IMR-90 (cell line): Measurements from ENCODE around the gene DDX60. TPM values are rescaled to one million over a fixed set of nuclear protein-coding genes. Genes with fewer than 3 reads are reported as not detected.
A peak's percentile ranks its signal among the peaks of the same experiment; 100 is the strongest.

ENCODE experiments used
- ATAC-seq: fragments of 200-7000 bp; cut with Tn5 transposase; 2 replicates; pipeline ENCODE4 v1.9.1; 2020; ENCODE audit warnings: low read depth, mild to moderate bottlenecking, moderate library complexity
- BruUV-seq: library from RNA; stranded (reverse); fragments of 400-500 nt; replicated peaks from 2 replicates; lab custom pipeline; 2021; lab: Mats Ljungman, UMichigan
- CTCF ChIA-PET: fragments of 300-600 bp; formaldehyde crosslinking; extraction: SDS; loops from one replicate; lab custom pipeline; 2021; ENCODE audit warnings: antibody characterized with exemption; lab: Yijun Ruan, JAX
- POLR2A ChIA-PET: fragments of 300-600 bp; sonication (Branson Sonifier 250); formaldehyde crosslinking; loops from one replicate; lab custom pipeline; 2022; ENCODE audit warnings: antibody characterized with exemption; ENCODE audit not compliant: unreplicated experiment; lab: Charles Lee
- DNase-seq: peaks from one replicate; pipeline ENCODE4 v3.0.0; 2013
- H2AFZ ChIP-seq: replicated peaks from 2 replicates; pipeline ENCODE3; 2013; ENCODE audit warnings: low read length, mild to moderate bottlenecking; ENCODE audit not compliant: poor library complexity
- H2AK5ac ChIP-seq: 2 replicates; pipeline ENCODE4 v1.6.1; 2013; ENCODE audit warnings: low read depth, low read length, inconsistent platforms
- H2AK9ac ChIP-seq: replicated peaks from 2 replicates; pipeline ENCODE3; 2013; ENCODE audit warnings: mild to moderate bottlenecking, low read depth, low read length, moderate library complexity; ENCODE audit not compliant: poor library complexity
- H2BK120ac ChIP-seq: 2 replicates; pipeline ENCODE4 v1.6.1; 2013; ENCODE audit warnings: low read depth, low read length, inconsistent platforms
- H2BK15ac ChIP-seq: 3 replicates; pipeline ENCODE4 v1.6.1; 2013; ENCODE audit warnings: low read depth, low read length, inconsistent platforms
- H2BK20ac ChIP-seq: 2 replicates; pipeline ENCODE4 v1.6.1; 2013; ENCODE audit warnings: low read depth, mild to moderate bottlenecking, inconsistent platforms, low read length, moderate library complexity
- H2BK5ac ChIP-seq: 2 replicates; pipeline ENCODE4 v1.6.1; 2013; ENCODE audit warnings: mild to moderate bottlenecking, low read depth, low read length, inconsistent platforms; ENCODE audit not compliant: poor library complexity, severe bottlenecking
- H3K14ac ChIP-seq: replicated peaks from 2 replicates; pipeline ENCODE4 v1.6.1; 2013; ENCODE audit warnings: low read depth, low read length, inconsistent platforms
- H3K18ac ChIP-seq: 2 replicates; pipeline ENCODE4 v1.6.1; 2013; ENCODE audit warnings: low read depth, low read length, control low read depth
- H3K23ac ChIP-seq: 2 replicates; pipeline ENCODE4 v1.6.1; 2013; ENCODE audit warnings: low read depth, low read length, inconsistent platforms
- H3K27ac ChIP-seq: 2 replicates; pipeline ENCODE4 v1.5.1; 2013; ENCODE audit warnings: mild to moderate bottlenecking, control low read depth, low read length; ENCODE audit not compliant: insufficient read depth
- H3K27me3 ChIP-seq: 2 replicates; pipeline ENCODE4 v1.6.1; 2013; ENCODE audit warnings: low read length; ENCODE audit not compliant: control insufficient read depth, insufficient read depth
- H3K36me3 ChIP-seq: 2 replicates; pipeline ENCODE4 v1.6.1; 2013; ENCODE audit warnings: low read length, mixed read lengths; ENCODE audit not compliant: control insufficient read depth, insufficient read depth
- H3K4ac ChIP-seq: 2 replicates; pipeline ENCODE4 v1.6.1; 2013; ENCODE audit warnings: low read depth, low read length, inconsistent platforms
- H3K4me1 ChIP-seq: 2 replicates; pipeline ENCODE4 v1.6.1; 2013; ENCODE audit warnings: low read length, mixed read lengths; ENCODE audit not compliant: control insufficient read depth, insufficient read depth
- H3K4me2 ChIP-seq: 2 replicates; pipeline ENCODE4 v1.6.1; 2013; ENCODE audit warnings: low read depth, mild to moderate bottlenecking, control low read depth, low read length, moderate library complexity
- H3K4me3 ChIP-seq: 2 replicates; pipeline ENCODE4 v1.5.1; 2013; ENCODE audit warnings: low read depth, mild to moderate bottlenecking, control low read depth, low read length, moderate library complexity; ENCODE audit not compliant: insufficient read depth
- H3K56ac ChIP-seq: 2 replicates; pipeline ENCODE4 v1.6.1; 2013; ENCODE audit warnings: low read length, inconsistent platforms; ENCODE audit not compliant: insufficient read depth; ENCODE audit errors: extremely low read depth
- H3K79me1 ChIP-seq, 2 experiments: 2 replicates each; pipeline ENCODE4 v1.6.1; 2013; ENCODE audit warnings: low read length in 2 of 2, inconsistent platforms in 1 of 2, low read depth in 1 of 2
- H3K9ac ChIP-seq: 2 replicates; pipeline ENCODE4 v1.6.1; 2013; ENCODE audit warnings: low read depth, low read length, control low read depth
- H3K9me1 ChIP-seq: 2 replicates; pipeline ENCODE4 v1.6.1; 2013; ENCODE audit warnings: low read length, inconsistent platforms; ENCODE audit not compliant: insufficient read depth
- H3K9me3 ChIP-seq: 2 replicates; pipeline ENCODE4 v1.6.1; 2013; ENCODE audit warnings: low read length; ENCODE audit not compliant: control insufficient read depth, insufficient read depth
- H4K20me1 ChIP-seq: 2 replicates; pipeline ENCODE4 v1.6.1; 2013; ENCODE audit warnings: low read length, inconsistent platforms; ENCODE audit not compliant: insufficient read depth
- H4K5ac ChIP-seq: 2 replicates; pipeline ENCODE4 v1.6.1; 2013; ENCODE audit warnings: mild to moderate bottlenecking, low read depth, low read length, control low read depth
- H4K8ac ChIP-seq, 2 experiments: 2 replicates each; pipeline ENCODE4 v1.6.1; 2013; ENCODE audit warnings: low read depth in 2 of 2, low read length in 2 of 2, control low read depth in 1 of 2, inconsistent platforms in 1 of 2
- H4K91ac ChIP-seq: 2 replicates; pipeline ENCODE4 v1.6.1; 2013; ENCODE audit warnings: low read depth, low read length, inconsistent platforms; ENCODE audit not compliant: insufficient read depth
- CEBPB ChIP-seq: IDR thresholded peaks from 2 replicates; pipeline ENCODE4 v1.6.1; 2012; ENCODE audit warnings: low read depth, low read length, improper control_type of control experiment
- FOS ChIP-seq: fragments of 150-350 bp; IDR thresholded peaks from 2 replicates; pipeline ENCODE4 v1.6.1; 2016; ENCODE audit warnings: low read depth, low read length
- RAD21 ChIP-seq: IDR thresholded peaks from 2 replicates; pipeline ENCODE4 v1.6.1; 2012; ENCODE audit warnings: low read length, improper control_type of control experiment
- RCOR1 ChIP-seq: IDR thresholded peaks from 2 replicates; pipeline ENCODE4 v1.6.1; 2012; ENCODE audit warnings: mild to moderate bottlenecking, low read length, improper control_type of control experiment; ENCODE audit not compliant: insufficient replicate concordance
- dilution Hi-C: fragments of 300-500 bp; cut with HindIII; formaldehyde crosslinking; loops from one replicate; pipeline ENCODE4 v1.14.3; 2018; ENCODE audit warnings: low sequenced_read_pairs; ENCODE audit not compliant: unreplicated experiment
- in situ Hi-C: fragments of 300-500 bp; cut with MboI; formaldehyde crosslinking; loops from 3 replicates; pipeline ENCODE4 v1.14.3; 2019; ENCODE audit warnings: low sequenced_read_pairs, inconsistent platforms, mixed read lengths
- intact Hi-C: fragments of 100-400 bp; cut with micrococcal nuclease; formaldehyde crosslinking; loops from 2 replicates; pipeline ENCODE4 v1.10.0; 2022
- polyA plus RNA-seq, 3 experiments: library from polyadenylated mRNA; depleted of rRNA; stranded (reverse); fragments of >200 nt; gene quantifications; 2 replicates each; pipeline ENCODE4 v1.2.3, GENCODE V29; 2012; ENCODE audit warnings: low replicate concordance in 1 of 3
- total RNA-seq: library from RNA; depleted of rRNA; stranded (reverse); fragments of >200 nt; gene quantifications from 2 replicates; pipeline ENCODE4 v1.2.3, GENCODE V29; 2012

The DDX60 gene
- total and polyA plus RNA-seq, 2 of the 4 experiments (the other 2 are of a cell fraction) = 3.1 to 6.6 TPM

DNA sequence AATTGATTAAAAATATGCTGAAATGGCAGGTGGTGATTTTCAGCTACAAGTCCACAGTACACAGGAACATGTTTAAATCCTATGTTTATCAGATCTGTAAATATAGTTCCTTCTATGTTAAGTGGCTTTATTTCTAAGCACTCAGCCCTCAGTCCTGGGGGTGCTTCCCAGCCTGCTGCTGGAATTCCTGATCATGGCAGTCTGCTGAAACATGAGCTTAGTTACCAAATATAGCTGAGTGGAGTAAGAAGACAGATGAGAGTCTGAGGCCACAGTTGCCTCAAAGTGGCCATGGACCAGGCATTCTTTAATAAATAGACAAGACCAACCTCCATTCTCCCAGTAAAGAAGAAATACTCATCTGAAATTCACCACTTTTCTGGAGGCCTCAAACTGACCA, 17.1 kb upstream of the DDX60 start:
- no peaks in the 10 kb centered on the region for H3K36me3 ChIP-seq
- peak overlapping the region; percentile 24 for H2BK5ac ChIP-seq
- POLR2A ChIA-PET = interaction anchor here (0.7 kb wide), 1 partner anchor 547 kb away, joined by 4 read pairs; no protein-coding TSS in a partner anchor
- BruUV-seq = no TSS peak
- no peaks in the 10 kb centered on the region for H4K20me1 ChIP-seq
- no peak overlapping the region for H3K4ac ChIP-seq
- CTCF ChIA-PET = interaction anchor here (0.5 kb wide), 1 partner anchor 678 kb away, joined by 3 read pairs; no protein-coding TSS in a partner anchor
- peak; percentile 77 for DNase-seq
- H2AK9ac ChIP-seq = no peak overlapping the region
- in situ Hi-C loops (no loop called here), intact Hi-C loops (no loop called here), dilution Hi-C loops (no loop called here)
- H2BK120ac ChIP-seq = no peak overlapping the region
- no peaks in the 10 kb centered on the region for H3K4me1 ChIP-seq
- no peak overlapping the region for H4K8ac ChIP-seq
- no peaks in the 10 kb centered on the region for H3K27me3 ChIP-seq
- H3K27ac ChIP-seq = no peak overlapping the region
- H3K23ac ChIP-seq = no peak overlapping the region
- H2BK15ac ChIP-seq = no peak overlapping the region
- no peak overlapping the region for H2AK5ac ChIP-seq
- TF ChIP-seq CEBPB (no peak), RAD21 (no peak), RCOR1 (no peak), FOS (no peak)
- H2BK20ac ChIP-seq = no peak overlapping the region
- H2AFZ ChIP-seq = no peak overlapping the region
- no peak overlapping the region for H3K4me2 ChIP-seq
- ATAC-seq = peak; percentile 88
- H3K9ac ChIP-seq = no peak overlapping the region
- no peak overlapping the region for H3K18ac ChIP-seq
- no peaks in the 10 kb centered on the region for H3K79me1 ChIP-seq
- H3K4me3 ChIP-seq = no peak overlapping the region
- no peaks in the 10 kb centered on the region for H3K9me3 ChIP-seq
- H4K91ac ChIP-seq = no peak overlapping the region
- no peaks in the 10 kb centered on the region for H3K9me1 ChIP-seq
- no peak overlapping the region for H3K14ac ChIP-seq
- no peak overlapping the region for H3K56ac ChIP-seq
- no peak overlapping the region for H4K5ac ChIP-seq
